HG02798 (cell line): ENCODE data around the gene RAB17.
A peak's percentile ranks its signal among the peaks of the same experiment; 100 is the strongest.

ENCODE experiments used
- ATAC-seq: cut with Tn5 transposase; IDR thresholded peaks from one replicate; pipeline ENCODE4 v1.9.1; 2021; ENCODE audit warnings: mild to moderate bottlenecking; ENCODE audit not compliant: unreplicated experiment, poor library complexity

The RAB17 gene

GRCh38 chr2:237566401-237567235 is 23.9 kb downstream of the RAB17 start, which contains the start of gene PRLH:
Gene PRLH (plus strand): TSS chr2:237566574. CDS start chr2:237566574, 0 bp downstream.
- ATAC-seq, result no peak

GRCh38 chr2:237565974-237566373 is 24.6 kb downstream of the RAB17 start:
- no peak for ATAC-seq

- ATAC-seq, result no peak
Observed at GRCh38 chr2:237564526-237565131, 25.9 kb downstream of the RAB17 start.

- no peak for ATAC-seq
Observed at GRCh38 chr2:237563816-237564215, 26.7 kb downstream of the RAB17 start.

- ATAC-seq, result no peak
Observed at GRCh38 chr2:237561221-237561620, 29.3 kb downstream of the RAB17 start.

- ATAC-seq, result no peak
Observed at GRCh38 chr2:237558961-237559641, 31.4 kb downstream of the RAB17 start.

GRCh38 chr2:237557633-237558015 is 32.9 kb downstream of the RAB17 start:
- peak; percentile 9 for ATAC-seq

- ATAC-seq, result peak; percentile 92
Observed at GRCh38 chr2:237556773-237557632, 33.5 kb downstream of the RAB17 start.

- no peak for ATAC-seq
Observed at GRCh38 chr2:237555560-237555959, 35.0 kb downstream of the RAB17 start.

- peak; percentile 48 for ATAC-seq
Observed at GRCh38 chr2:237553948-237554347, 36.6 kb downstream of the RAB17 start.

GRCh38 chr2:237552908-237553307 is 37.6 kb downstream of the RAB17 start:
- no peak for ATAC-seq

GRCh38 chr2:237551071-237551574 is 39.4 kb downstream of the RAB17 start:
- ATAC-seq, result no peak

GRCh38 chr2:237549643-237550415 is 40.7 kb downstream of the RAB17 start:
- ATAC-seq, result no peak

GRCh38 chr2:237549216-237549615 is 41.3 kb downstream of the RAB17 start:
- no peak for ATAC-seq

- no peak for ATAC-seq
Observed at GRCh38 chr2:237547841-237548416, 42.6 kb downstream of the RAB17 start.

GRCh38 chr2:237546876-237547395 is 43.6 kb downstream of the RAB17 start:
- no peak for ATAC-seq

- ATAC-seq, result no peak
Observed at GRCh38 chr2:237546040-237546875, 44.3 kb downstream of the RAB17 start.
